Heart right ventricle (tissue), 16 donors: Measurements from ENCODE around the gene ATP8B1. TPM values are rescaled to one million over a fixed set of nuclear protein-coding genes. Genes with fewer than 3 reads are reported as not detected.
A peak's percentile ranks its signal among the peaks of the same experiment; 100 is the strongest.

Source experiments
- ATAC-seq, 8 donors: fragments of 200-7000 bp; cut with Tn5 transposase; one replicate each; pipeline ENCODE4 v1.9.1; 2020; ENCODE audit warnings: mild to moderate bottlenecking in 8 of 8, moderate library complexity in 8 of 8, moderate number of reproducible peaks in 1 of 8
- DNase-seq, 2 donors: peaks; one replicate each; pipeline ENCODE4 v3.0.0-alpha.2; 2020
- H3K27ac ChIP-seq, 10 donors: fragments of 200-600 bp; sonication (generic) in 2 of 10; one replicate each; pipeline versions ENCODE4 v1.5.0 to v1.8.0; 2020 to 2022; ENCODE audit warnings: mild to moderate bottlenecking in 3 of 10
- H3K27me3 ChIP-seq, 7 donors: fragments of 200-600 bp; one replicate each; pipeline ENCODE4 v1.8.0; 2021 to 2022; ENCODE audit warnings: mild to moderate bottlenecking in 2 of 7
- H3K36me3 ChIP-seq, 9 donors: fragments of 200-600 bp; sonication (generic) in 1 of 9; one replicate each; pipeline versions ENCODE4 v1.5.0 to v1.8.0; 2020 to 2022; ENCODE audit warnings: mild to moderate bottlenecking in 2 of 9
- H3K4me1 ChIP-seq, 9 donors: fragments of 200-600 bp; sonication (generic) in 1 of 9; one replicate each; pipeline versions ENCODE4 v1.5.0 to v1.8.0; 2020 to 2022; ENCODE audit warnings: mild to moderate bottlenecking in 4 of 9
- H3K4me3 ChIP-seq, 10 donors: fragments of 200-600 bp; sonication (generic) in 2 of 10; one replicate each; pipeline versions ENCODE4 v1.5.0 to v1.8.0; 2020 to 2022; ENCODE audit warnings: mild to moderate bottlenecking in 7 of 10, moderate library complexity in 2 of 10
- H3K9me3 ChIP-seq, 11 donors: fragments of 200-600 bp in 10 of 11; sonication (generic) in 2 of 11; one replicate each; pipeline versions ENCODE4 v1.5.0 to v1.8.0; 2013 to 2022; ENCODE audit warnings: mild to moderate bottlenecking in 2 of 11, control low read depth in 1 of 11, moderate library complexity in 1 of 11
- CTCF ChIP-seq, 9 donors: fragments of 200-600 bp; sonication (generic) in 2 of 9; IDR thresholded peaks; one replicate each; pipeline versions ENCODE4 v1.5.0 to v1.8.0; 2021 to 2022; ENCODE audit warnings: antibody characterized with exemption in 9 of 9, mild to moderate bottlenecking in 5 of 9, moderate library complexity in 1 of 9
- WGBS, 2 donors: extraction: QIAGEN DNeasy Blood & Tissue Kit; methylation state at CpG; one replicate each; pipeline ENCODE4 v1.1.7; 2013; ENCODE audit warnings: inconsistent platforms in 1 of 2; 5-methylcytosine and 5-hydroxymethylcytosine counted together
- intact Hi-C, 10 donors: fragments of 100-400 bp; cut with DNase I; formaldehyde crosslinking; loops; one replicate each; pipeline versions ENCODE4 v1.11.1 to v1.14.2; 2022
- polyA plus RNA-seq, 2 donors: library from polyadenylated mRNA; stranded (reverse); fragments of 200-250 nt; gene quantifications; one replicate each; pipeline ENCODE4 v1.2.3, GENCODE V29; 2013
- total RNA-seq, 10 donors: library from RNA; stranded (reverse); fragmentation: NEBNext Ultra II Directional in 3 of 10; extraction: Animal tissue kit (Norgen Biotek cat#: 25700) in 3 of 10; gene quantifications; one replicate each; pipeline versions ENCODE4 v1.2.1 to v1.2.4, GENCODE V29; 2021 to 2023
- donor health status: Arrhythmogenic right ventricular cardiomyopathy.
- donor health status: ischemic (EF 13 %, LVEDD 7.1; RV severe dilation, severe dysfunction).
- donor health status: healthy with polysubstance abuse.
- donor health status: DM: no; HTN: yes; CAD: no.
- donor health status: DM: no; HTN: no; CAD: no.
- donor health status: ischemic (EF 25% LVEDD 6.9; RV normal size, moderate dysfunction).
- donor health status: ischemic (EF 25% LVEDD 5.7; RV mildly dilated, moderate dysfunction).
- donor health status: healthy.
- donor health status: DM: yes; HTN: yes; CAD: no.
- donor health status: Ischemic cardiomyopathy.
- donor health status: ischemic (EF 35%, LVEDD 5.7; RV mildly dilated, moderate dysfunction).
- donor health status: nonischemic (EF 11% LVEDD 7.7; RV severe dilation, severe dysfunction).
- donor health status: DM: yes; HTN: yes; CAD: no.
- donor health status: PGD.
- donor health status: ischemic (EF 29% LVEDD 5.4; RV normal size, mild dysfunction).
- donor health status: nonischemic (EF 23%, LVEDD 6.1; RV moderate dilation, normal function).

The ATP8B1 gene
- total and polyA plus RNA-seq, 12 donors: 2.7 to 16.5 (median 7.2) TPM

- WGBS, 2 donors: 0 to 2% methylated on average over 20 of the region's 20 CpGs
- intact Hi-C loops: loop anchor here in 4 of 10 donors (5.0 to 10.0 kb wide), 5 partner anchors 34 to 694 kb away; partner anchors contain the start of genes ATP8B1 (in 1 of the 4), FECH (in 1 of the 4) and NEDD4L (in 1 of the 4)
- Histone ChIP-seq H3K27me3 (no peaks in the 10 kb centered on the region), H3K4me1 (peaks cover 0 to 37% (median 19%) of the 10 kb centered on the region in 9 donors), H3K36me3 (peaks cover 0 to 40% (median 0%) of the 10 kb centered on the region in 9 donors), H3K9me3 (no peaks in the 10 kb centered on the region), H3K27ac (peak overlapping the region; percentile 72 to 95 (median 90)), H3K4me3 (peak overlapping the region; percentile 71 to 89 (median 80))
- ATAC-seq (peak; percentile 10 to 66 (median 46)), DNase-seq (no peak)
- no peak for TF ChIP-seq CTCF (IDR thresholded peaks at IDR 0.05)
Observed at GRCh38 chr18:57621246-57621604, 181.9 kb downstream of the ATP8B1 start.

- TF ChIP-seq CTCF (IDR thresholded peaks at IDR 0.05): no peak
- Histone ChIP-seq H3K4me3 (no peak overlapping the region), H3K9me3 (no peaks in the 10 kb centered on the region), H3K36me3 (peaks cover 0 to 52% (median 8%) of the 10 kb centered on the region in 9 donors), H3K27me3 (no peaks in the 10 kb centered on the region), H3K4me1 (peaks cover 0 to 37% (median 19%) of the 10 kb centered on the region in 9 donors), H3K27ac (no peak overlapping the region)
- no peak for DNase-seq
- intact Hi-C loops: loop anchor here in 4 of 10 donors (5.0 to 10.0 kb wide), 5 partner anchors 33 to 695 kb away; partner anchors contain the start of genes ATP8B1 (in 1 of the 4), FECH (in 1 of the 4) and NEDD4L (in 1 of the 4)
- 94 to 100% methylated on average over 3 of the region's 3 CpGs for WGBS, 2 donors
- no peak for ATAC-seq
Observed at GRCh38 chr18:57619876-57620275, 183.2 kb downstream of the ATP8B1 start.

GRCh38 chr18:57618910-57619309 lies 184.2 kb downstream of the ATP8B1 start:
- intact Hi-C loops: no loop called here
- 75 to 79% methylated on average over 3 of the region's 3 CpGs for WGBS, 2 donors
- H3K36me3 ChIP-seq: peaks cover 0 to 62% (median 17%) of the 10 kb centered on the region in 9 donors
- peaks cover 0 to 37% (median 19%) of the 10 kb centered on the region in 9 donors for H3K4me1 ChIP-seq
- TF ChIP-seq CTCF (IDR thresholded peaks at IDR 0.05): no peak
- H3K9me3 ChIP-seq: no peaks in the 10 kb centered on the region
- ATAC-seq (no peak), DNase-seq (no peak)
- H3K4me3 ChIP-seq: no peak overlapping the region
- no peak overlapping the region for H3K27ac ChIP-seq
- H3K27me3 ChIP-seq: no peaks in the 10 kb centered on the region

- H3K4me3 ChIP-seq: no peak overlapping the region
- H3K9me3 ChIP-seq: no peaks in the 10 kb centered on the region
- 42 to 71% methylated on average over 1 of the region's 1 CpG for WGBS, 2 donors
- TF ChIP-seq CTCF (IDR thresholded peaks at IDR 0.05): no peak
- no peak overlapping the region for H3K27ac ChIP-seq
- peaks cover 0 to 100% (median 75%) of the 10 kb centered on the region in 9 donors for H3K36me3 ChIP-seq
- H3K4me1 ChIP-seq: no peaks in the 10 kb centered on the region
- DNase-seq (no peak), ATAC-seq (no peak)
- H3K27me3 ChIP-seq: no peaks in the 10 kb centered on the region
- intact Hi-C loops: no loop called here
Observed at GRCh38 chr18:57603871-57604270, 199.2 kb downstream of the ATP8B1 start.

Other genes starting within 250 kb of the ATP8B1 start
- 10 to 100 TPM; 30.7 to 55.7 (median 40.5) TPM for gene FECH, start 216.6 kb downstream of the ATP8B1 start, total RNA-seq
- gene FECH, start 216.6 kb downstream of the ATP8B1 start, polyA plus RNA-seq: 1 to 10 TPM; 4.3 to 9.1 TPM
- gene NARS1, start 181.5 kb downstream of the ATP8B1 start, total RNA-seq: 100 to 1,000 TPM in 9 of 10 donors, 10 to 100 TPM in 1; 86.8 to 155 (median 129) TPM
- 10 to 100 TPM; 62.0 to 86.2 TPM for gene NARS1, start 181.5 kb downstream of the ATP8B1 start, polyA plus RNA-seq
- gene NEDD4L, start 240.9 kb upstream of the ATP8B1 start, total RNA-seq: 10 to 100 TPM; 37.1 to 67.1 (median 50.2) TPM
- 10 to 100 TPM in 1 of 2 donors, 1 to 10 TPM in 1; 9.6 to 13.5 TPM for gene NEDD4L, start 240.9 kb upstream of the ATP8B1 start, polyA plus RNA-seq